Embryonic facial prominence (tissue), 1 donor: Measurements from ENCODE around the gene RHOF.

Source experiments
- DNase-seq: peaks from one replicate; pipeline ENCODE4 v3.0.0-alpha.2; 2016; ENCODE audit errors: extremely low spot score

The RHOF gene, protein sequence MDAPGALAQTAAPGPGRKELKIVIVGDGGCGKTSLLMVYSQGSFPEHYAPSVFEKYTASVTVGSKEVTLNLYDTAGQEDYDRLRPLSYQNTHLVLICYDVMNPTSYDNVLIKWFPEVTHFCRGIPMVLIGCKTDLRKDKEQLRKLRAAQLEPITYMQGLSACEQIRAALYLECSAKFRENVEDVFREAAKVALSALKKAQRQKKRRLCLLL

DNA sequence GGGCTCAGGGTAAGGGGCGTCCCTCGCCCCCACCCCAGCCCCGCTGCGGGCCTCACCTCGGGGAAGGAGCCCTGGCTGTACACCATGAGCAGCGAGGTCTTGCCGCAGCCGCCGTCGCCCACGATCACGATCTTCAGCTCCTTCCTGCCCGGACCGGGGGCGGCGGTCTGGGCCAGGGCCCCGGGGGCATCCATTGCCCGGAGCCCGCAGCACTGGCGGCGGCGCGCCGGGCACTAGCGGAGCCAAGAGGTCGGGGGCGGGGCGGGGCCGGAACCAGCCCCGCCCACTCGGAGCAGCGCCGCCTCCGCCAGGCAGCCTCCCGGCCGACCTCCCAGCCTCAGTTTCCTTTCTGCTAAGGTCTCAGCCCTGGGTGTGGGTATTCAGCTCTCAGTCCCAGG lies at the start of gene RHOF:
Gene RHOF, minus strand, starts transcription at position 249 of the 398 bp plus-strand sequence. Its CDS starts 55 bp downstream, at position 194.
- DNase-seq: no peak

DNA sequence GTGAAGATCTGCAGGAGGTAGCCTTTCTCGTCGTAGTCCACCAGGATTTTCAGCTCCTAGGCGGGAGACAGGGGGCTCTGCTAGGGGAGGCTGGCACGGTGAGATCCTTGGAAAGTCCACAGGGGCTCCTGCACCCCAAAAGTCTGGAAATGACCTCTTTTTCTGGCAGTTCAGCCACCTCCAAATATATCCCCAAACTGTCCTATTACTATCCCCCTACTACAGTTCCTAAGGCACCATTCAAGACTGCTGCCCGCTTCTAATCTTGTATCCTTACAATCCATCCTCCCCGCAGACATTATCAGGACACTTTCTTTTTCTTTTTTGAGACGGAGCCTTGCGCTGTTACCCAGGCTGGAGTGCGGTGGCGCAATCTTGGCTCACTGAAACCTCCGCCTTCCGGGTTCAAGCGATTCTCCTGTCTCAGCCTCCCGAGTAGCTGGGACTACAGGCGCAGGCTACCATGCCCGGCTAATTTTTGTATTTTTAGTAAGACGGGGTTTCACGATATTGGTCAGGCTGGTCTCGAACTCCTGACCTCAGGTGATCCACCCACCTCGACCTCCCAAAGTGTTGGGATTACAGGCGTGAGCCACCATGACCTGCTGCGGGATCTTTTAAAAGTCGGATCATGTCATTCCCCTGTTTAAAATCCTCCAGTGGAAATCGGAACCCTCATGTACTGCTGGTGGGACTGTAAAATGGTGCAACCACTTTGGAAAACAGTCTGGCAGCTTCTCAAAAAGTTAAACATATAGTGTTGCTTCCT lies 46.7 kb upstream of the RHOF start:
- DNase-seq: no peak

DNA sequence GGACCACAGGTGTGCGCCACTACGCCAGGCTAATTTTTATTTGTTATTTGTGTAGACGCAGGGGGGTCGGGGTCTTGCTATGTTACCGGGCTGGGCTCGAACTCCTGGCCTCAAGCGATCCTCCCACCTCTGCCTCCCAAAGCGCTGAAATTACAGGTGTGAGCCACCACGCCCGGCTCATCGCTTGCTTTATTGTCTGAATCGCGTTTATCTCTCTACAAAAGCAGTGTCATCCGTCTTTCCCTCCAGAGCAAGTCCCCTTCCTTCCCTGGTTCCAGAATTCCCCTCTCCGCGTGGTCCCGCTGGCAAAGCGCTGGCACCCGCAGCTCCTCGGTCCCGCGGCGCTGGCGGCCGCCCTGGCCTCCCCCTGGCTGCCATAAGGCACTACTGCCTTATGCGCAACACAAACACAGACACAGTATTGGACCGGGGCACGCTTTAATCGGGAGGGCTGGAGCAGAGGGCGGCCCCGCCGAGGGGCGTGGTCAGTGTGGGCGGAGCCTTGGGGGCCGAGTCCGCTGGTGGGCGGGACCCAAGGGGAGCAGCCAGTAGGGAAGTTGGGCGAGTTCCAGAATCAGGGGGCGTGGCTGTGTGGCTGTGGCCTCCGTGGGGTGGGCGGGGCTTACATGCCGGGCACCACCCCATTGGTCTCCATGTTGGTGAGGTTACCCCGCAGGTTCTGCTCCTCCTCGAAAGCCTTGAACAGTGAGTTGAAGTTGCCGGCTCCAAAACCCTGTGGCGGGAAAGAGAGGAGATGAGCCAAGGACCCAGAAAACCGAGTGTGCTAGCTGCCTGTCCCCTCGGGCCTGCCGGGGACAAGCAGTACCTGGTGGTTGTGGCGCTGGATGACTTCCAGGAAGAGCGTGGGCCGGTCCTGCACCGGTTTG lies 45.9 kb upstream of the RHOF start:
- DNase-seq: peak; percentile 90

DNA sequence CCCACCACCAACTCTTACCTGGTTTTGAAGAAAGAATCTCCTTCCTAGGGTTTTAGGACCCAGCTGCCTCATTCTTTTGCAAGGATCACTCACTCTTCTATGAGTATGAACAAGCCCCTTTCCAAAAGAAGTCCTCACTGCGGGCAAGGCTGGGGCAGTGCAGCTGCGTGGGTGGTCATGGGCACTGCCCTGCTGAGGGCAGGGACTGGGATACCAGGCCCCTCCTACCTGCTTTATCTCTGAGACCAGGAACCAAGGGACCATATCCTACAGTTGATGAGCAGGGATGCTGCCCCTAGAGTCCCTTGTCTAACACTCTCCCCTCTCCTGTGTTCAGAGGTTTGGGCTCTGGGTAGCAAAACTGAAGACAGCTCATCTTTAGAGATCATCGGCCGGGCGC lies 44.6 kb upstream of the RHOF start:
- no peak for DNase-seq

DNA sequence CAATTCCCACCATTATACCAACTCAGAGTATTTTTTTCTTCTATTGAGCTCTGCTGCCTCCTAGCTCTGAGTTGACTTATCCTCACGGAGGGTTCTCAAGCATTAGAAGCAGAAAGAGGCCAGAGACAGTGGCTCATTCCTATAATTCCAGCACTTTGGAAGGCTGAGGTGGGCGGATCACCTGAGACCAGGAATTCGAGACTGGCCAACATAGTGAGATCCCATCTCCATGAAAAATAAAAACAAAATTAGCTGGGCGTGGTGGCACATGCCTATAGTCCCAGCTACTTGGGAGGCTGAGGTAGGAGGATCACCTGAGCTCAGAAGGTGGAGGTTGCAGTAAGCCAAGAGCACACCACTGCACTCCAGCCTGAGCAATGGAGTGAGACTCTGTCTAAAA lies 44.2 kb upstream of the RHOF start:
- no peak for DNase-seq

DNA sequence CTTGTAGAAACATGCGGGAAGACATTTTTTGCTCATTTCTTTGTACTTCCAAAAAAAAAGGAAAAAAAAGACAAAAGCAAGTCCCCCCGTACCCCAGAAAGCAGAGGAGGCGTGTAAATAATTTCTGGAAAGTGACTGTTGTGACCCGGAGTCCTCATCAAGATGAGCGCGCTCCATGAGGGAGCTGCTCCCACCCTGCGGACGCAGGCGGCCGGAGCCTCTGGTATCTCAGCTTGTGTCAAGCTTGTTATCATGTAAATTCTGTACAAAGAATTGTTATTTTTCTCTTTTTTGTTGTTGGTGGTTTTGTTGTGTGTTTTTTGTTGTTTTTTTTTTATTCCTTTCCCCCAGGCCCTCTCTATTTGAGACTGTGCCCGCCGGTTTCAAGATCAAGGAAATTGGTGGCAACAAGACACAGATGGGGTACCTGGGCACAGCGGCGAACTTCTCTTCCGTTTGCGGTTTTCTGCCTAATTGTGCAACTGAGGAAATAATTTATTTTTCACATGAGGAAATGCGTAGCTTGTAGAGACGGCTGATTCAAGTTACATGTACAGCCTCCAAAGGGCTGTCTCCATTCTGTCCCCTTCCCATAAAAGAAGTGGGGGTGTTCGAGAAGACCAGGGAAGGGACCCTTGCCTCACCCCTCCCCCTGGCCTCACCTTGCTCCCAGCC lies 38.2 kb upstream of the RHOF start:
- no peak for DNase-seq

DNA sequence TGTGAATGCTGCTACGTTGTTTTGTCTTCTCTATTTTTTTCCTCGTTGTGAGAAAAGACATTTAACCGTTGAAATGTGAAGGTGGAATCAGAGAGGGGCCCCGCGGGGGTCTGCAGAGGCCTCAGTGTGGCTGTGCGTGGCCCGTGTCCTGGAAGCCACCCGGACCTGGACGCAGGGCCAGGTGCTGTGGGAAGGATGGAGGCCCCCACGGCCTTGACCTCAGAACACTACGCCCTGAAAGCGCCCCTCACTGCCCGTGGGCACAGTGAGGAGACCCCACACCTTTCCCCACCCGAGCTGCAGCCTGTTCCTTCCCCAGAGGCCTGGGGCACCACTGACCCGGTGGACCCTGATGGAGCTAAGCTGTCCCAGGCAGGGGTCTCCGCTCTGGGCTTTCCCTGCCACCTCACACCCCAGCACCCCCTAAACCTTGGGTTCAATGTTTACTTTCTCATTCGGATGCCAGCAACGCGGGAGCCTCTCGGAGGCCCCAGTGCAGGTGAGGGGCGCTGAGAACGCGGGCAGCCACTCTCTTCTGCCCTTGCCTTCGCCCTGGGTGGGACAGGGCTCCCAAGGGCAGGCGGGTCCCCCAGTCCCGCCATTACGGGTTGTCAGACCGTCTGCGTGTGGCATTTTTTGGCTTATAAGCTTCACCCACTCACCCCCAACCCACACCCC lies 37.2 kb upstream of the RHOF start:
- DNase-seq: no peak

DNA sequence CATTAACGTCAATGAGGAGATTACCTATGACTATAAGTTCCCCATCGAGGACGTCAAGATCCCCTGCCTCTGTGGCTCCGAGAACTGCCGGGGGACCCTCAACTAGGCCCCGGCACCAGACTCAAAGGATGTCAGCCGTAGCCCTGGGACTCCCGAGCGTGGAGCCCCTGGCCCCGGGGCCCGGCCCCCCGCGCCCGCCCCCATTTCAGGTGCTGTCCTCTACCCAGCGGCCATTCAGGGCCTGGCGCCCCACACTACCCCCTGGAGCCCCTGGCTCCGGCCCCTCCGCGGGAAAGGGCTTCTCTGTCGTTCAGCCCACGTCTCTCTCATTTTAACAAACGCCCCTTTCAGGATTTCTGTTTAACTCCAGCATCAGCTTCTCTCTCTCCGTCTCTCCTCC lies 36.6 kb upstream of the RHOF start:
- DNase-seq: no peak

DNA sequence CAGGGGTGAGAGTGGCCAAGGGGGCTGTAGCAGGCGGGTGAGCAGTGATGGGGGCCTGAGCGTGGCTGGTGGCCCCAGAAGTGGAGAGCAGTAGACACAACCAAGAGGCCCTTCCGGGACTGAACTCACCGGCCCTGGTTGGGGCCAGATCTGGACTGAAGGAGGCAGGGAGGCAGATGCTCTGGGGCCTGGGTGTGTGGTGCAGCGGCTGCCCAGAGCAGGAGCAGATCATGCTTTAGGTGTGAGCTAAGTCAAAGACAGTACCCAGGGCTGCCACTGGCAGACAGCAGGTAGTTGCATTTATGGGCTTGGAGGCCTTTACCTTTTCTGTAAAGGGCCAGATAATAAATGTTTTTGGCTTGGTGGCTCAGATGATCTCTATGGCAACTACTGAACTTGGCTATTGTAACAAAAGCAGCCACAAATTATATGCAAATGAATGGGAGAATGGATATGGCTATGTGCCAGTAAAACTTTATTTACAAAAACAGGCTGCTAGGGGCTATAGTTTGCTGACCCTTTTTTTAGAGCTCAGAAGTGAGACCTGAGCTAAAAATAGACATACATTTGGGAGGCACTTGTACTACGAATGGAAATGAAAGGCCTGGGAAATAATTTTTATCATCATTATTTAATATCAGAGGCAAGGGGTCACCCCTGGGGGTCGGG lies 35.9 kb upstream of the RHOF start:
- no peak for DNase-seq

DNA sequence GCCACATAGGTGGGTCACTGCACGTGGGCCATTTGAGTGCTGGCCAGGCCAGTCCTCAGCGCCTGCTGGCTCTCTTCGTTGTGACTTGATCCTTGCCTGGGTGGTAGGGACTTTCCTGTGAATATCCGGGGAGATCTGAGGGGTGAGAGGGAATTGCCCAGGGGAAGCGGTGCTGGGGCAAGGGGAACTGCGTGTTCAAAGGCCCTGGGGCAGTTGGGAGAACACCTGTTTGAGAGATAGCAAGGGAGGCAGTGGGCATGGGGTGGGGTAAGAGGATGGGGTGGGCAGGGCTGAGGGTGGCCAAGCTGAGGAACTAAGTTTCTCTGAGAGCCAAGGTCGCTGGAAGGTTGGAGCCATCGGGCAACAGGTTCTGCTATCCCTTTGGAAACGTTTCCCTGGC lies 35.3 kb upstream of the RHOF start:
- DNase-seq: no peak

DNA sequence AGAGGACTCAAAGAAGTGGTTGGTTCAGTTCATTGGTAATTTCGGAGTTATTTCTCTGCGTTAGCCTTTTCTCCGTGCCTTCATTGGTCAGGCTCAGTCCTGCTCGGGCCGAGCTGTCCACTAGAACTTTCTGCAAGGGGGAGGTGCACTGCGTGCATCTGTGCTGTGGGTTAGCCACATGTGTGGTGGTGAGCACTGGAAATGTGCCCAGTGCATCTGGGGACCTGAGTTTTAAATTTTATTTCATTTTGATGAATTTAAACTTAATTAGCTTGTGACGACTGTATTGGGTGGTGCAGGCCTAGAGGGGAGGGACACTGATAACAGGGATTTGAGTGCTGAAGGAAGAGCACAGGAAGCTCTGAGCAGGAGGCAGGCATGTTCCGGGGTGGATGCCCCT lies 34.8 kb upstream of the RHOF start:
- no peak for DNase-seq

DNA sequence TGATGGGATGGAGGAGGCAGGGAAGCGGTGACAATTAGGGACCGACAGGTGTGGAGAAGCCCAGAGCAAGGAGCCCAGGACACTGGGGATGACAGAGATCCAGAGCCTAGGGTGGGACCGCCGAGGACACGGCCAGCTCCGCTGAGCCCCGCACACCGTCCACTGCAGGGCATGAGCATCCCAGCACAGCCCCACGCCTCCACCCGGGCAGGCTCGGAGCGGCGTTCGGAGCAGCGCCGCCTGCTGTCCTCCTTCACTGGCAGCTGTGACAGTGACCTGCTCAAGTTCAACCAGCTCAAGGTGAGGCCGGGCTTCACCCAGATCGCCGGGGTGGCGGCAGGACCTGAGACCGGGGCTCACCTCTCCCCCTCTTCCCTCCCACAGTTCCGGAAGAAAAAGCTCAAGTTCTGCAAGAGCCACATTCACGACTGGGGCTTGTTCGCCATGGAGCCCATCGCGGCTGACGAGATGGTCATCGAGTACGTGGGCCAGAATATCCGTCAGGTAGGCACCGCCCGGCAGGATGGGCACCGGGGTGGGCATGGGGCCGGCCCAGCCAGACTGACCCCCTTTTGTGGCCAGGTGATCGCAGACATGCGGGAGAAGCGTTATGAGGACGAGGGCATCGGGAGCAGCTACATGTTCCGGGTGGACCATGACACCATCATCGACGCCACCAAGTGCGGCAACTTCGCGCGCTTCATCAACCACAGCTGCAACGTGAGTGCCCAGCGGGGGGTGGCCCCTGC lies 34.0 kb upstream of the RHOF start:
- DNase-seq: no peak

DNA sequence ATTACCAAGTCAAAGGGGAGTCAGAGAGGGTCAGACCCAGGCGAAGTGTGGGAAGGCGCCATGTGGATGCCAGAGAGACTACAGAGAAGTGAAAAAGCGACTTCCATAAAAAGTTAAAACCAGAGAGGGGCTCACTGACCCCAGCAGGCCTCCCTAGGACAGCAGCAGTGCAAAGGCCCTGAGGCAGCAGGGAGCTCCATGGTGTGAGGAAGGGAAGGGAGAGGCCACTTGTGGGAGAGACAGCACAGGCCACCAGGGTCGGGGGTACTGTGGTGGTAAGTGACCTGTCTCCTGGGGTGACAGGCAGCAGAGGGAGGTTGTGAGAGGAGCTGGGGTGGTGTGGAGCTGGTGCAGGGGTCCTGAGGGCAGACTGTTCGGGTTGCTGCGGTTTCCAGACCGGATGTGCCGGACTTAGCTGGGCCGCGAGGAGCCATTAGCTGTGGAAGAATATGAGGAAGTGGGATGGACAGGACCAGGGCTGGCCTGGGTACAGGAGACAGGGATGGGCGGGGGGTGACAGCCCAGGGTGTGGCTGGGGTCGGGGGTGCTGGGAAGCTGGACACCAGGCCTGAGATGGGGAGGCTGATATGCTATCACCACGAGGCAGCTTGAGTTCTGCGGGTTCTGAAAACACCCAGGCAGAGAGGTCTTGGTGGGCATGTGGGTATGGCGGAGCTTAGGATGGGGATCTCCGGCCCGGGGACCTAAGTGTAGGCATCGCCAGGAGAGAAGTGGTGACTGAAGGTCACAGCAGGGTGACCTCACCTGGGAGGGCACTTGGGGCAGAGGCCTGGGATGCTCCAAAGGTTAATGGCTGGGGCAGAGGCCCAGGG lies 33.0 kb upstream of the RHOF start:
- no peak for DNase-seq

DNA sequence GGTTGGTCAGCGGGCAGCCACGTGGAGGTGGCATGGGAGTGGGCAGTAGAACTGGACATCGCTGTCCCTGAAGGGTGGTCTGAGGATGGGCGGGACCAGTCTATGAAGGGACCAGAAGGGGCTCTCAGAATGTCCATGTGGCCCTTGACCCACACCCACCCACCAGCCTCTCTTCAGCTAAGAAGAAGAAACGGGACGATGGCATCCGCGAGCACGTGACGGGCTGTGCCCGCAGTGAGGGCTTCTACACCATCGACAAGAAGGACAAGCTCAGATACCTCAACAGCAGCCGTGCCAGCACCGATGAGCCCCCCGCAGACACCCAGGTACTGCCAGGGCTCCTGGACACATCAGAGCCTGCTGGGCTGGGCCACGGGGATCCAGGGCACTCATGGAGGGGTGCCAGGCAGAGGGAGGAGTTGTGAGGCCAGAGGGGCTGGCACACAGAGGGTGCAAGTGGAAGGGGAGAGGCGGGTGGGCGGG lies 31.6 kb upstream of the RHOF start:
- DNase-seq: no peak

DNA sequence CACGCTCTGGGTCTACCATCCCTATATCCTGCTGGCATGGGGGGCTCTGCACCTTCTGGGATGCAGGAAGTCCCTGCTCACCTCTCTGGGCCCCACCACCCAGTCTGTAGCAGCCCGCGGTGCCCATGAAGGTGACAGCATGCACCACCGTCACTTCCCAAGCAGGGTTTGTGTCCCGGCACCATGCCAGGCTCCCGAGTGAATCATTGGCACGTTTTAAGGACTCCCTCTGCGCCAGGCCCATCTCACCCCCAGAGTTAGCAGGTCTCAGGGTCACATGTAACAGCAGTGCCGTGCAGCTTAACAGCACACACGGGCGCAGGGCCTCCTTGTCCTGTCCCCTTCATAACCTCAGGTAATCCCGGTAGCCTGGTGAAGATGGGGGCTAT lies 30.2 kb upstream of the RHOF start:
- DNase-seq: no peak

DNA sequence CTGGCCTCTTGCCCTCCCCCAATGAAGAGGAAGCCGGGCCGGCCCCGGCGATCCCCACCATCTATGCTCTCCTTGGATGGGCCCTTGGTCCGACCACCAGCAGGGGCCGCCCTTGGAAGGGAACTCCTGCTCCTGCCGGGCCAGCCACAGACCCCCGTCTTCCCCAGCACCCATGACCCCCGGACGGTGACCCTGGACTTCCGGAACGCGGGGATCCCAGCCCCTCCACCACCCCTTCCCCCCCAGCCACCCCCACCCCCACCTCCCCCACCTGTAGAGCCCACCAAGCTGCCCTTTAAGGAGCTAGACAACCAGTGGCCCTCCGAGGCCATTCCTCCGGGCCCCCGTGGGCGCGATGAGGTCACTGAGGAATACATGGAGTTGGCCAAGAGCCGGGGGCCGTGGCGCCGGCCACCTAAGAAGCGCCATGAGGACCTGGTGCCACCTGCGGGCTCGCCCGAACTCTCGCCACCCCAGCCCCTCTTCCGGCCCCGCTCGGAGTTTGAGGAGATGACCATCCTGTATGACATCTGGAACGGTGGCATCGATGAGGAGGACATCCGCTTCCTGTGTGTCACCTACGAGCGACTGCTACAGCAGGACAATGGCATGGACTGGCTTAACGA lies 29.7 kb upstream of the RHOF start:
- no peak for DNase-seq

DNA sequence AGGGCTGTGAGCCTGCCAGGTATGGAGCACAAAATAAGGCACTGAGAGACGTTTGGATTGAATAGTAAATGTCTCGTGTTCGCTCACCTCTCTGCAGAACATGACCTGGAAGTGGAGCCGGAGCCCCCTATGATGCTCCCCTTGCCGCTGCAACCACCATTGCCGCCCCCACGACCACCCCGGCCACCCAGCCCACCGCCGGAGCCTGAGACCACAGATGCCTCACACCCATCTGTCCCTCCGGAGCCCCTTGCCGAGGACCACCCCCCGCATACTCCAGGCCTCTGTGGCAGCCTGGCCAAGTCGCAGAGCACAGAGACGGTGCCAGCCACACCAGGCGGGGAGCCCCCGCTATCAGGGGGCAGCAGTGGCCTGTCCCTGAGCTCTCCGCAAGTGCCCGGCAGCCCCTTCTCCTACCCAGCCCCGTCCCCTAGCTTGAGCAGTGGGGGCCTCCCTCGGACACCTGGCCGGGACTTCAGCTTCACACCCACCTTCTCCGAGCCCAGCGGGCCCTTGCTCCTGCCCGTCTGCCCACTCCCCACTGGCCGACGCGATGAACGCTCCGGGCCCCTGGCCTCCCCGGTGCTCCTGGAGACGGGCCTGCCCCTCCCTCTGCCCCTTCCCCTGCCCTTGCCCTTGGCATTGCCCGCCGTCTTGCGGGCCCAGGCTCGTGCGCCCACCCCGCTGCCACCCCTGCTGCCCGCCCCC lies 29.1 kb upstream of the RHOF start:
- no peak for DNase-seq

DNA sequence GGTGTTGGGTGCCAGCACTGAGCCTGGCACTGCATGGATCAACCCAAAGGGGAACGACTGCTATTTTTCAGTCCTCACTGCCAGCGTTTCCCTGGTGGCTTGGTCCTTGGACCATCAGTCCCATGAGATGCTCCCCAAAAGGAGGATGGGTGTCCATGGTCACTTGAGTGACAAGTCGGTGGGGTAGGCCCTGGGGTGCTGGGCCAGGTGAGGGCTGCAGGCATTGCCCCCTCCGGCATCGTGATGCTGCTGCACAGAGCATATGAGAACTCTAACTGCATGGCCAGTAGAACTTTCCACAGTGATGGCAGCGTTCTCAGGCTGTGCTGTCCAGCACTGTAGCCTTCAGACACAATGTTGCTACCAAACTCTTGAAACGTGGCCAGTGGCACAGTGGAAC lies 26.6 kb upstream of the RHOF start:
- DNase-seq: no peak
